K562 (cell line): ENCODE data around the gene UNC45A. TPM values are rescaled to one million over a fixed set of nuclear protein-coding genes. Genes with fewer than 3 reads are reported as not detected.
A peak's percentile ranks its signal among the peaks of the same experiment; 100 is the strongest.

Experiments used
- KDM5B ChIP-seq: fragments of 200-600 bp; sonication (generic); IDR thresholded peaks from 2 replicates; pipeline ENCODE4 v1.6.1; 2012; ENCODE audit warnings: low read depth, mild to moderate bottlenecking, moderate library complexity, low read length, control low read depth, inconsistent platforms; ENCODE audit not compliant: insufficient replicate concordance
- MTA3 ChIP-seq: fragments of 450-650 bp; formaldehyde crosslinking; IDR thresholded peaks from 2 replicates; pipeline ENCODE4 v1.6.1; 2017; ENCODE audit warnings: mild to moderate bottlenecking, borderline replicate concordance
- NRF1 ChIP-seq, 2 experiments: fragments of 450-650 bp; IDR thresholded peaks in 1 of 2; conservative IDR thresholded peaks in 1 of 2; 2 replicates each; pipeline ENCODE4 v1.6.1; 2014; ENCODE audit warnings: mild to moderate bottlenecking in 2 of 2
- RFX7 ChIP-seq: fragments of 250-450 bp; sonication (Bioruptor Pico); IDR thresholded peaks from 2 replicates; pipeline ENCODE4 v1.5.1; 2021; ENCODE audit warnings: mild to moderate bottlenecking
- SIN3A ChIP-seq, 2 experiments: fragments of 150-350 bp in 1 of 2; IDR thresholded peaks; 2 replicates each; pipeline ENCODE4 v1.6.1; 2011 to 2016; ENCODE audit warnings: borderline replicate concordance in 2 of 2, low read depth in 2 of 2, low read length in 2 of 2, mild to moderate bottlenecking in 2 of 2, moderate library complexity in 2 of 2; ENCODE audit not compliant: control insufficient read depth in 1 of 2
- TAF1 ChIP-seq: IDR thresholded peaks from 2 replicates; pipeline ENCODE4 v1.6.1; 2011; ENCODE audit warnings: mild to moderate bottlenecking, low read length, moderate library complexity; ENCODE audit not compliant: insufficient read depth, control insufficient read depth, severe bottlenecking; ENCODE audit errors: extremely low read depth
- polyA plus RNA-seq, 8 experiments: library from polyadenylated mRNA; depleted of rRNA in 4 of 8; stranded (reverse) in 5 of 8; unstranded in 3 of 8; fragments of >200 nt; fragmentation: Nextera tagmentation in 2 of 8; fragmentation: Illumina TruSeq in 1 of 8; extraction: Ambion mirVana in 2 of 8; extraction: Trizol in 1 of 8; gene quantifications; 2 replicates each; pipeline versions ENCODE4 v1.2.1 to v1.2.3, GENCODE V29; 2011 to 2014; ENCODE audit warnings: inconsistent platforms in 1 of 8, missing spikeins in 1 of 8
- total RNA-seq, 7 experiments: library from RNA; depleted of rRNA in 6 of 7; stranded (reverse); fragments of >200 nt in 6 of 7; fragmentation: Illumina TruSeq in 2 of 7; extraction: Trizol in 2 of 7; gene quantifications; 2 replicates each; pipeline versions ENCODE4 v1.2.1 to v1.2.3, GENCODE V29; 2011 to 2021; ENCODE audit warnings: low replicate concordance in 1 of 7
- TF ChIP-seq, protein P1 (sequence below), 2 experiments: fragments of 450-650 bp; formaldehyde crosslinking in 1 of 2; IDR thresholded peaks; 2 replicates each; pipeline versions ENCODE4 v1.4.0 to v1.6.1; 2014 to 2020; ENCODE audit warnings: mild to moderate bottlenecking in 2 of 2, borderline replicate concordance in 1 of 2, low read depth in 1 of 2
- TF ChIP-seq, protein P2 (sequence below): fragments of 450-650 bp; IDR thresholded peaks from 2 replicates; pipeline ENCODE4 v1.6.1; 2016; ENCODE audit warnings: low read depth

Gene UNC45A
- total and polyA plus RNA-seq, 9 of the 15 experiments (the other 6 are each of a cell fraction or from before 2014, with no cell fraction given) = 22.4 to 79.3 (median 43.7) TPM

DNA sequence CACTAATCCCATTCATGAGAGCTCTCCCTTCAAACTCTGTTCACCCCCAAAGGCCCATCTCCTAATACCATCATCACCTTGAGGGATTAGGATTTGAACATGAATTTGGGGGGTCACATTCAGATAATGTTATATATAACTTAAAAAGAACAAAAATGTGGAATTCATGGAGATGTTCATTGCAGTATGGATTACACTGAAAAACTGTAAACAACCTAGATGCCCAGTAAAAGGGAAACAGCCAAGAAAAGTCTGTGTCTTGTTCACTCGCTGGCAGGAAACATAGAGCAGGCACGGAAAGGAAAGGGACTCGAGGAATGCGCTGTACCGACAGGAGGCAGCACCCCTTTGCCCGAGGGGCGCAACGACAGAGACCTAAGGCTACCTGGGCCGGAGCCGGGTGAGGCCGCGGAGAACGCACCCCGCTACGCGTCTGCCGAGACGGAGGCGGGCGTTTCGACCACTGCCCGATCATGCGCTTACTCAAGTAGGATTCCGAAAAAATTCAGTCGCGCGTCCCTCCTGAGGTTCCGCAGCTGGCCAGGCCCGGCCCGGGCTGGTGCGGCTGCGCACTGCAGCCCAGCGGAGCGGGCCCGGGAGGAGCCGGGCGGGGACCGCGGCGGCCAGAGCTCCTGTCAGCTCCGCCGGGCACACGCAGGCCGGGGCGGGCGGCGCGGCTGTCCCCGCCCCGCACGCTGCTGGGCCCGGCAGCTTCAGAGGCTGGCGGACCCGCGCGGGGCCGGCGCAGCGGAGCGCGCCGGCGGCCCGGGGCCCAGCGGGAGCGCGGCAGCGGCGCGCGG is 32.8 kb upstream of the UNC45A start (continued):
- TF ChIP-seq, protein P1, sequence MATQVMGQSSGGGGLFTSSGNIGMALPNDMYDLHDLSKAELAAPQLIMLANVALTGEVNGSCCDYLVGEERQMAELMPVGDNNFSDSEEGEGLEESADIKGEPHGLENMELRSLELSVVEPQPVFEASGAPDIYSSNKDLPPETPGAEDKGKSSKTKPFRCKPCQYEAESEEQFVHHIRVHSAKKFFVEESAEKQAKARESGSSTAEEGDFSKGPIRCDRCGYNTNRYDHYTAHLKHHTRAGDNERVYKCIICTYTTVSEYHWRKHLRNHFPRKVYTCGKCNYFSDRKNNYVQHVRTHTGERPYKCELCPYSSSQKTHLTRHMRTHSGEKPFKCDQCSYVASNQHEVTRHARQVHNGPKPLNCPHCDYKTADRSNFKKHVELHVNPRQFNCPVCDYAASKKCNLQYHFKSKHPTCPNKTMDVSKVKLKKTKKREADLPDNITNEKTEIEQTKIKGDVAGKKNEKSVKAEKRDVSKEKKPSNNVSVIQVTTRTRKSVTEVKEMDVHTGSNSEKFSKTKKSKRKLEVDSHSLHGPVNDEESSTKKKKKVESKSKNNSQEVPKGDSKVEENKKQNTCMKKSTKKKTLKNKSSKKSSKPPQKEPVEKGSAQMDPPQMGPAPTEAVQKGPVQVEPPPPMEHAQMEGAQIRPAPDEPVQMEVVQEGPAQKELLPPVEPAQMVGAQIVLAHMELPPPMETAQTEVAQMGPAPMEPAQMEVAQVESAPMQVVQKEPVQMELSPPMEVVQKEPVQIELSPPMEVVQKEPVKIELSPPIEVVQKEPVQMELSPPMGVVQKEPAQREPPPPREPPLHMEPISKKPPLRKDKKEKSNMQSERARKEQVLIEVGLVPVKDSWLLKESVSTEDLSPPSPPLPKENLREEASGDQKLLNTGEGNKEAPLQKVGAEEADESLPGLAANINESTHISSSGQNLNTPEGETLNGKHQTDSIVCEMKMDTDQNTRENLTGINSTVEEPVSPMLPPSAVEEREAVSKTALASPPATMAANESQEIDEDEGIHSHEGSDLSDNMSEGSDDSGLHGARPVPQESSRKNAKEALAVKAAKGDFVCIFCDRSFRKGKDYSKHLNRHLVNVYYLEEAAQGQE (IDR thresholded peaks at IDR 0.05; ENCODE audit: borderline replicate concordance) = peak; percentile 45
- TF ChIP-seq, protein P1 (CRISPR knock-in tag; IDR thresholded peaks at IDR 0.05; ENCODE audit: low read depth) = no peak
- peak in 1 of 2 experiments; percentile 45; a peak in 1 of 4 replicates for TF ChIP-seq SIN3A (IDR thresholded peaks at IDR 0.05; ENCODE audit: borderline replicate concordance in 2 of 2, control insufficient read depth in 1 of 2, low read depth in 2 of 2, low read length in 2 of 2)
- TF ChIP-seq NRF1 (conservative IDR thresholded peaks at IDR 0.05 in 1 of 2, IDR thresholded peaks at IDR 0.05 in 1 of 2) = peak; percentile 91 to 93
- TF ChIP-seq KDM5B = peak; percentile 60
- peak; percentile 2 for TF ChIP-seq TAF1
- TF ChIP-seq MTA3 = peak; percentile 36; the same call in 1 of the 2 replicates
- TF ChIP-seq RFX7 (CRISPR knock-in tag) = 0 out of 2 replicates have a peak, but pooled peaks have one; percentile 30
- TF ChIP-seq, protein P2, sequence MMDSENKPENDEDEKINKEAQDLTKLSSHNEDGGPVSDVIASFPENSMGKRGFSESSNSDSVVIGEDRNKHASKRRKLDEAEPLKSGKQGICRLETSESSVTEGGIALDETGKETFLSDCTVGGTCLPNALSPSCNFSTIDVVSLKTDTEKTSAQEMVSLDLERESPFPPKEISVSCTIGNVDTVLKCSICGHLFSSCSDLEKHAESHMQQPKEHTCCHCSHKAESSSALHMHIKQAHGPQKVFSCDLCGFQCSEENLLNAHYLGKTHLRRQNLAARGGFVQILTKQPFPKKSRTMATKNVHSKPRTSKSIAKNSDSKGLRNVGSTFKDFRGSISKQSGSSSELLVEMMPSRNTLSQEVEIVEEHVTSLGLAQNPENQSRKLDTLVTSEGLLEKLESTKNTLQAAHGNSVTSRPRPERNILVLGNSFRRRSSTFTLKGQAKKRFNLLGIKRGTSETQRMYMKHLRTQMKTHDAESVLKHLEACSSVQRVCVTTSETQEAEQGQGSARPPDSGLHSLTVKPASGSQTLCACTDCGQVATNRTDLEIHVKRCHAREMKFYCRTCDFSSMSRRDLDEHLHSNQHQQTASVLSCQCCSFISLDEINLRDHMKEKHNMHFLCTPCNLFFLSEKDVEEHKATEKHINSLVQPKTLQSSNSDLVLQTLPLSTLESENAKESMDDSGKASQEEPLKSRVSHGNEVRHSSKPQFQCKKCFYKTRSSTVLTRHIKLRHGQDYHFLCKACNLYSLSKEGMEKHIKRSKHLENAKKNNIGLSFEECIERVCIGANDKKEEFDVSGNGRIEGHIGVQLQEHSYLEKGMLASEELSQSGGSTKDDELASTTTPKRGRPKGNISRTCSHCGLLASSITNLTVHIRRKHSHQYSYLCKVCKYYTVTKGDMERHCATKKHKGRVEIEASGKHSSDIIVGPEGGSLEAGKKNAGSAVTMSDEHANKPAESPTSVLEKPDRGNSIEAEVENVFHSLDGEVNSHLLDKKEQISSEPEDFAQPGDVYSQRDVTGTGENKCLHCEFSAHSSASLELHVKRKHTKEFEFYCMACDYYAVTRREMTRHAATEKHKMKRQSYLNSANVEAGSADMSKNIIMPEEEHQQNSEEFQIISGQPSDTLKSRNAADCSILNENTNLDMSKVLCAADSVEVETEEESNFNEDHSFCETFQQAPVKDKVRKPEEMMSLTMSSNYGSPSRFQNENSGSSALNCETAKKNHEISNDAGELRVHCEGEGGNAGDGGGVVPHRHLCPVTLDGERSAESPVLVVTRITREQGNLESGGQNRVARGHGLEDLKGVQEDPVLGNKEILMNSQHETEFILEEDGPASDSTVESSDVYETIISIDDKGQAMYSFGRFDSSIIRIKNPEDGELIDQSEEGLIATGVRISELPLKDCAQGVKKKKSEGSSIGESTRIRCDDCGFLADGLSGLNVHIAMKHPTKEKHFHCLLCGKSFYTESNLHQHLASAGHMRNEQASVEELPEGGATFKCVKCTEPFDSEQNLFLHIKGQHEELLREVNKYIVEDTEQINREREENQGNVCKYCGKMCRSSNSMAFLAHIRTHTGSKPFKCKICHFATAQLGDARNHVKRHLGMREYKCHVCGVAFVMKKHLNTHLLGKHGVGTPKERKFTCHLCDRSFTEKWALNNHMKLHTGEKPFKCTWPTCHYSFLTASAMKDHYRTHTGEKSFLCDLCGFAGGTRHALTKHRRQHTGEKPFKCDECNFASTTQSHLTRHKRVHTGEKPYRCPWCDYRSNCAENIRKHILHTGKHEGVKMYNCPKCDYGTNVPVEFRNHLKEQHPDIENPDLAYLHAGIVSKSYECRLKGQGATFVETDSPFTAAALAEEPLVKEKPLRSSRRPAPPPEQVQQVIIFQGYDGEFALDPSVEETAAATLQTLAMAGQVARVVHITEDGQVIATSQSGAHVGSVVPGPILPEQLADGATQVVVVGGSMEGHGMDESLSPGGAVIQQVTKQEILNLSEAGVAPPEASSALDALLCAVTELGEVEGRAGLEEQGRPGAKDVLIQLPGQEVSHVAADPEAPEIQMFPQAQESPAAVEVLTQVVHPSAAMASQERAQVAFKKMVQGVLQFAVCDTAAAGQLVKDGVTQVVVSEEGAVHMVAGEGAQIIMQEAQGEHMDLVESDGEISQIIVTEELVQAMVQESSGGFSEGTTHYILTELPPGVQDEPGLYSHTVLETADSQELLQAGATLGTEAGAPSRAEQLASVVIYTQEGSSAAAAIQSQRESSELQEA = 0 out of 2 replicates have a peak, but pooled peaks have one; percentile 14
